H1 (cell line): ENCODE measurements around the gene SMOC2. TPM values are rescaled to one million over a fixed set of nuclear protein-coding genes. Genes with fewer than 3 reads are reported as not detected.

Experiments
- MAX ChIP-seq: IDR thresholded peaks from 2 replicates; pipeline ENCODE4 v1.6.1; 2012; ENCODE audit warnings: inconsistent platforms
- SP2 ChIP-seq: IDR thresholded peaks from 2 replicates; pipeline ENCODE4 v1.6.1; 2012; ENCODE audit warnings: mild to moderate bottlenecking, low read length, inconsistent platforms
- polyA plus RNA-seq, 7 experiments: library from polyadenylated mRNA; depleted of rRNA in 3 of 7; stranded (reverse) in 5 of 7; unstranded in 2 of 7; fragments of >200 nt in 5 of 7; fragments of 200-250 nt in 2 of 7; gene quantifications; 1 replicate in 5 of 7; 2 replicates in 1 of 7; 4 replicates in 1 of 7; pipeline versions ENCODE4 v1.2.1 to v1.2.3, GENCODE V29; 2011 to 2013; ENCODE audit warnings: missing spikeins in 2 of 7, mixed read lengths in 2 of 7
- total RNA-seq: library from RNA; stranded (reverse); fragmentation: NEBNext Ultra II Directional; extraction: Animal tissue kit (Norgen Biotek cat#: 25700); gene quantifications from 2 replicates; pipeline ENCODE4 v1.2.1, GENCODE V29; 2021

Gene SMOC2
- total and polyA plus RNA-seq, 2 of the 8 experiments (the other 6 are each of a cell fraction or from before 2014, with no cell fraction given) = 7.7 to 8.5 TPM

DNA sequence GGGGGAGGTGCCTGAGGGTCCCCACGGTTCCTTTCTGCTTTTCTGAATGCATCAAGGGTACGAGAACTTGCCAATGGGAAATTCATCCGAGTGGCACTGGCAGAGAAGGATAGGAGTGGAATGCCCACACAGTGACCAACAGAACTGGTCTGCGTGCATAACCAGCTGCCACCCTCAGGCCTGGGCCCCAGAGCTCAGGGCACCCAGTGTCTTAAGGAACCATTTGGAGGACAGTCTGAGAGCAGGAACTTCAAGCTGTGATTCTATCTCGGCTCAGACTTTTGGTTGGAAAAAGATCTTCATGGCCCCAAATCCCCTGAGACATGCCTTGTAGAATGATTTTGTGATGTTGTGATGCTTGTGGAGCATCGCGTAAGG, 226.4 kb downstream of the SMOC2 start (continued):
- TF ChIP-seq SP2 = no peak
- no peak for TF ChIP-seq MAX
